Measurements from ENCODE around the gene RILPL2.
"Not testable (repeated sequence)": the region's sequence is repeated elsewhere in the genome, so short reads cannot be mapped to it uniquely, and the experiment has no call there.

RILPL2 gene

DNA sequence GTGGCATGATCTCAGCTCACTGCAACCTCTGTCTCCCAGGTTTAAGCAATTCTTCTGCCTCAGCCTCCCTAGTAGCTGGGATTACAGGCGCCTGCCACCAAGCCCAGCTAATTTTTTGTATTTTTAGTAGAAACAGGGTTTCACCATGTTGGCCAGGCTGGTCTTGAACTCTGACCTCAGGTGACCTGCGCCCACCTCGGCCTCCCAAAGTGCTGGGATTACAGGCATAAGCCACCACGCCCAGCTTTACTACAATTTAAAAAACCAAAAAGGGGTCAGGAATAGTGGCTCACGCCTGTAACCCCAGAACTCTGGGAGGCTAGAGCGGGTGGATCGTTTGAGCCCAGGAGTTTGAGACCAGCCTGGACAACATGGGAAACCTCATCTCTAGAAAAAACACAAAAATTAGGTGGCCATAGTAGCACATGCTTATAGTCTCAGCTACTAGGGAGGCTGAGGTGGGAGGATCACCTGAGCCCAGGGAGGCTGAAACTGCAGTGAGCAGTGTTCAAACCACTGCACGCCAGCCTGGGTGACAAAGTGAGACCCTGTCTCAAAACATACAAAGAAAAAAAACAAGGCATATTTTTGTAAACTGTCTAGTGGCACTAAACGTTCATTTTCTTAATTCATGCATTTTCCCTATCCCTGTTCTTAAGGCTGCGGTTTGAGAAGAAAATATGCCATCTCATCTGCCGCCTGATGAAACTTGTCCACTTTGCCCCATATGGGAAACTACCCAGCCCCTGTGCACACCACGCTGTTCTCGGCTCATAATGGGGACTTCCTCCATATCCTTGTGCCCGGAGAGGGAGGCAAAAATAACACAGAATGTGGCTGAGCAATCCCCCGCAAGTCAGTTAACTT is 4.3 kb downstream of the RILPL2 start:
- not testable (repeated sequence) for DNase-seq (ENCODE audit: low read depth, low spot score); H3K9me3 ChIP-seq (ENCODE audit: control insufficient read depth, insufficient read depth, low read length); H3K4me3 ChIP-seq (ENCODE audit: low read length); H3K36me3 ChIP-seq (ENCODE audit: control insufficient read depth, insufficient read depth, low read length); H3K27me3 ChIP-seq (ENCODE audit: control insufficient read depth, insufficient read depth, low read length); H3K4me1 ChIP-seq (ENCODE audit: control insufficient read depth, insufficient read depth, low read length); H3K27ac ChIP-seq (ENCODE audit: low read length)
- WGBS (ENCODE audit: insufficient coverage, insufficient read length): no CpG with 5 or more reads among the region's 15 CpGs

DNA sequence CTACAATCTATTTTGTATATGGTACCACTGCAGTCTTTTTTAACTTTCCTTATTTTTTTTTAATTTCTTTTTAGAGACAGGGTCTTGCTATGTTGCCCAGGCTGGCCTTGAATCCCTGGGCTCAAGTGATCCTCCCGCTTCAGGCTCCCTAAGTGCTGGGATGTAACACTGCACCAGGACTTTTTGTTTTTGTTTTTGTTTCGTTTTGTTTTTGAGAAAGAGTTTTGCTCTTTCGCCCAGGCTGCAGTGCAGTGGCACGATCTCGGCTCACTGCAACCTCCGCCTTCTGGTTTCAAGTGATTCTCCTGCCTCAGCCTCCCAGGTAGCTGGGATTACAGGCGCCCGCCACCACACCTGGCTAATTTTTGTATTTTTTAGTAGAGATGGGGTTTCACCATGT is 7.4 kb downstream of the RILPL2 start:
- H3K4me1 ChIP-seq (ENCODE audit: control insufficient read depth, insufficient read depth, low read length); H3K4me3 ChIP-seq (ENCODE audit: low read length); H3K9me3 ChIP-seq (ENCODE audit: control insufficient read depth, insufficient read depth, low read length); H3K36me3 ChIP-seq (ENCODE audit: control insufficient read depth, insufficient read depth, low read length); H3K27me3 ChIP-seq (ENCODE audit: control insufficient read depth, insufficient read depth, low read length); H3K27ac ChIP-seq (ENCODE audit: low read length); DNase-seq (ENCODE audit: low read depth, low spot score): not testable (repeated sequence)
- WGBS (ENCODE audit: insufficient coverage, insufficient read length): no CpG with 5 or more reads among the region's 8 CpGs

GRCh38 chr12:123428591-123428990 is 7.9 kb downstream of the RILPL2 start:
- Histone ChIP-seq H3K9me3 (ENCODE audit: control insufficient read depth, insufficient read depth, low read length) (no peaks in the 10 kb centered on the region), H3K4me3 (ENCODE audit: low read length) (no peak overlapping the region; the same call in 1 of the 2 replicates), H3K27ac (ENCODE audit: low read length) (no peak overlapping the region), H3K36me3 (ENCODE audit: control insufficient read depth, insufficient read depth, low read length) (no peaks in the 10 kb centered on the region), H3K27me3 (ENCODE audit: control insufficient read depth, insufficient read depth, low read length) (no peaks in the 10 kb centered on the region), H3K4me1 (ENCODE audit: control insufficient read depth, insufficient read depth, low read length) (no peaks in the 10 kb centered on the region)
- no CpG with 5 or more reads among the region's 6 CpGs for WGBS (ENCODE audit: insufficient coverage, insufficient read length)
- no peak for DNase-seq (ENCODE audit: low read depth, low spot score)

DNA sequence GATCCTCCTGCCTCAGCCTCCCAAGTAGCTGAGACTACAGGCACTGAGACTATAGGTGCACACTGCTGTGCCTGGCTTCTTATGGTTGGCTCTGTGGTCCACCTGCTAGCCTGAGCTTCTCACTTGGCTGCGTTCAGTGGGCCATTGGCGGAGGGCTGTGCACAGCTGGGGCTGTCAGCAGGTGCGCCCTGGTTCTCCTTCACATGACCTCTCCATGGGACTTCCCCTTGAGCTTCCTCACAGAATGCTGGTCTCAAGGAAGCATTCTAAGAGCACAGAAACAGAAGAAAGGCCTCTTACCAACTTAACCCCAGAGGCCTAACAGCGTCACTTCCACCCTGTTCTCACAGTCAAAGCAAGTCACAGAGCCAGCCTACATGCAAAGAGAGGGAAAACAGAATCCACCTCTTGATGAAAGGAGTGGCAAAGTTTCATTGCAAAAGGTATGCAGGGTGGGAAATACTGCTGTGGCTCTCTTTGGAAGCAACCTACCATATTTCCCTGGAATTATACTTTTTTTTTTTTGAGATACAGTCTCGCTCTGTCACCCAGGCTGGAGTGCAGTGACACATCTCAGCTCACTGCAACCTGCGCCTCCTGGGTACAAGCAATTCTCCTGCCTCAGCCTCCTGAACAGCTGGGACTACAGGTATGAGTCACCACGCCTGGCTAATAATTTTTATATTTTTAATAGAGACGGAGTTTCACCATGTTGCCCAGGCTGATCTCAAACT is 9.3 kb downstream of the RILPL2 start:
- Histone ChIP-seq H3K9me3 (ENCODE audit: control insufficient read depth, insufficient read depth, low read length) (no peaks in the 10 kb centered on the region), H3K36me3 (ENCODE audit: control insufficient read depth, insufficient read depth, low read length) (no peaks in the 10 kb centered on the region), H3K4me3 (ENCODE audit: low read length) (no peak overlapping the region), H3K4me1 (ENCODE audit: control insufficient read depth, insufficient read depth, low read length) (no peaks in the 10 kb centered on the region), H3K27ac (ENCODE audit: low read length) (no peak overlapping the region), H3K27me3 (ENCODE audit: control insufficient read depth, insufficient read depth, low read length) (no peaks in the 10 kb centered on the region)
- no CpG with 5 or more reads among the region's 8 CpGs for WGBS (ENCODE audit: insufficient coverage, insufficient read length)
- DNase-seq (ENCODE audit: low read depth, low spot score): no peak

DNA sequence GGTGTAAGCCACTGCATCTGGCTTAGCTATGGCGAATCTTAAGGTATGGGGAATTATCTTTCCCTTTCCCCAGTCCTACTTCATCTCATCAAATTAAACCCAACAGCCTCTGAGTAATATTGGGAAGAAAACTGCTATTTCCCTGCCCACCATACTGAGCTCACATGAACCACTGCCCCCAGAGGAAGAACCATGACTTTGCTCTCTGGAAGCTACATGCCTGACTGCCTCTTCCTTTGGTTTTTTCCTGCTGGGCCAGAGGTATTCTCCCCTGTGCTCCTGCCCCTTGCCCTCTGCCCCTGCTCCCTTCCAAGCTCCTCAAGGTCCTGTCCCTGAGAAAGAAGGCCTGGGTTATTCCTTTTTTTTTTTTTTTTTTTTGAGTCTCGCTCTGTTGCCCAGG is 15.2 kb downstream of the RILPL2 start:
- WGBS (ENCODE audit: insufficient coverage, insufficient read length): no CpG with 5 or more reads among the region's 2 CpGs
- H3K9me3 ChIP-seq (ENCODE audit: control insufficient read depth, insufficient read depth, low read length): no peaks in the 10 kb centered on the region
- no peaks in the 10 kb centered on the region for H3K36me3 ChIP-seq (ENCODE audit: control insufficient read depth, insufficient read depth, low read length)
- H3K4me3 ChIP-seq (ENCODE audit: low read length): no peak overlapping the region
- H3K27ac ChIP-seq (ENCODE audit: low read length): no peak overlapping the region
- DNase-seq (ENCODE audit: low read depth, low spot score): no peak
- H3K4me1 ChIP-seq (ENCODE audit: control insufficient read depth, insufficient read depth, low read length): no peaks in the 10 kb centered on the region
- H3K27me3 ChIP-seq (ENCODE audit: control insufficient read depth, insufficient read depth, low read length): no peaks in the 10 kb centered on the region

DNA sequence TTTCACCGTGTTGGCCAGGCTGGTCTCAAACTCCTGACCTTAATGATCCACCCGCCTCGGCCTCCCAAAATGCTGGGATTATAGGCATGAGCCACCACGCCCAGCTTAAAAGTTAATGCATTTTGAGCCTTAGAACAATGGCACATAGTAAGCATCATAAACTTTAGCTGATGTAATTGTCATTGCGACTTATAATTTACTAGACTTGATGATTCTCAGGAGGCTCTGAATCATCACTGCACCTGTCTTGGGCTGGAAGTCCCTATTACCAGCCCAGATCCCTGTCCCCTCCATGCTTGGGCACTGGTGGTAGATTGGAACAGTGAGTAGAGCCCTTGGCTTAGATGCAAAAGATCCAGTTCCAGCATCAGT is 26.5 kb downstream of the RILPL2 start:
- Histone ChIP-seq H3K36me3 (ENCODE audit: control insufficient read depth, insufficient read depth, low read length) (no peaks in the 10 kb centered on the region), H3K9me3 (ENCODE audit: control insufficient read depth, insufficient read depth, low read length) (no peaks in the 10 kb centered on the region), H3K4me1 (ENCODE audit: control insufficient read depth, insufficient read depth, low read length) (no peaks in the 10 kb centered on the region), H3K4me3 (ENCODE audit: low read length) (no peak overlapping the region), H3K27me3 (ENCODE audit: control insufficient read depth, insufficient read depth, low read length) (no peaks in the 10 kb centered on the region), H3K27ac (ENCODE audit: low read length) (no peak overlapping the region)
- no CpG with 5 or more reads among the region's 5 CpGs for WGBS (ENCODE audit: insufficient coverage, insufficient read length)
- no peak for DNase-seq (ENCODE audit: low read depth, low spot score)

DNA sequence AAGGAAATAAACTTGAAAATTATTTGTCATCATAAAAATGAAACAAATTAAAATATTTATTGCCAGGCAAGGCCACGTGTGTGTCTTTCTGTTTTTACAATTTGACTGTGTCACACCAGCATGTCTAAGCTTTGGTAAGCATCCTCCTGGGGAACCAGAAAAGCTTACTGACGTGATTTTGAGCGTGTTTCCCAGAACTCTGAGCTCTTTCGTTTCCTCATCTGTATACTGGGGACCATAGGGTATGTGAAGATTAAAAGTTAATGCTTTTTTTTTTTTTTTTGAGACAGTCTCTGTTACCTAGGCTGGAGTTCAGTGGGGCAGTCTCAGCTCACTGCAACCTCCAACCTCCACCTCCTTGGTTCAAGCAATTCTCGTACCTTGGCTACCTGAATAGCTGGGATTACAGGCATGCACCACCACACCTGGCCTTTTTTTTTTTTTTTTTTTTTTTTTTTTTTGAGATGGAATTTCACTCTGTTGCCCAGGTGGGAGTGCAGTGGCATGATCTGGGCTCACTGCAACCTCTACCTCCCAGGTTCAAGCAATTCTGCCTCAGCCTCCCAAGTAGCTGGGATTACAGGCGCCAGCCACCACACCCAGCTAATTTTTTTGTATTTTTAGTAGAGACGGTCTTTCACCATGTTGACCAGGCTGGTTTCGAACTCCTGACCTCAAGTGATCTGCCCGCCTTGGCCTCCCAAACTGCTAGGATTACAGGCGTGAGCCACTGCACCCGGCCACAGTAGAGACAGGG is 27.0 kb downstream of the RILPL2 start:
- H3K36me3 ChIP-seq (ENCODE audit: control insufficient read depth, insufficient read depth, low read length); DNase-seq (ENCODE audit: low read depth, low spot score); H3K9me3 ChIP-seq (ENCODE audit: control insufficient read depth, insufficient read depth, low read length); H3K4me1 ChIP-seq (ENCODE audit: control insufficient read depth, insufficient read depth, low read length); H3K4me3 ChIP-seq (ENCODE audit: low read length); H3K27me3 ChIP-seq (ENCODE audit: control insufficient read depth, insufficient read depth, low read length); H3K27ac ChIP-seq (ENCODE audit: low read length): not testable (repeated sequence)
- no CpG with 5 or more reads among the region's 11 CpGs for WGBS (ENCODE audit: insufficient coverage, insufficient read length)

GRCh38 chr12:123408619-123409018 is 27.9 kb downstream of the RILPL2 start:
- H3K27ac ChIP-seq (ENCODE audit: low read length); H3K4me1 ChIP-seq (ENCODE audit: control insufficient read depth, insufficient read depth, low read length); H3K36me3 ChIP-seq (ENCODE audit: control insufficient read depth, insufficient read depth, low read length); DNase-seq (ENCODE audit: low read depth, low spot score); H3K9me3 ChIP-seq (ENCODE audit: control insufficient read depth, insufficient read depth, low read length); H3K4me3 ChIP-seq (ENCODE audit: low read length); H3K27me3 ChIP-seq (ENCODE audit: control insufficient read depth, insufficient read depth, low read length): not testable (repeated sequence)
- WGBS (ENCODE audit: insufficient coverage, insufficient read length): no CpG with 5 or more reads among the region's 7 CpGs

- WGBS (ENCODE audit: insufficient coverage, insufficient read length): no CpG with 5 or more reads among the region's 15 CpGs
- H3K4me3 ChIP-seq (ENCODE audit: low read length); H3K27me3 ChIP-seq (ENCODE audit: control insufficient read depth, insufficient read depth, low read length); H3K9me3 ChIP-seq (ENCODE audit: control insufficient read depth, insufficient read depth, low read length); DNase-seq (ENCODE audit: low read depth, low spot score); H3K4me1 ChIP-seq (ENCODE audit: control insufficient read depth, insufficient read depth, low read length); H3K36me3 ChIP-seq (ENCODE audit: control insufficient read depth, insufficient read depth, low read length); H3K27ac ChIP-seq (ENCODE audit: low read length): not testable (repeated sequence)
Measured at GRCh38 chr12:123407934-123408333, 28.6 kb downstream of the RILPL2 start.

GRCh38 chr12:123407269-123407668 is 29.2 kb downstream of the RILPL2 start:
- not testable (repeated sequence) for H3K36me3 ChIP-seq (ENCODE audit: control insufficient read depth, insufficient read depth, low read length); H3K27ac ChIP-seq (ENCODE audit: low read length); H3K27me3 ChIP-seq (ENCODE audit: control insufficient read depth, insufficient read depth, low read length); H3K4me1 ChIP-seq (ENCODE audit: control insufficient read depth, insufficient read depth, low read length); H3K9me3 ChIP-seq (ENCODE audit: control insufficient read depth, insufficient read depth, low read length); DNase-seq (ENCODE audit: low read depth, low spot score); H3K4me3 ChIP-seq (ENCODE audit: low read length)
- WGBS (ENCODE audit: insufficient coverage, insufficient read length): no CpG with 5 or more reads among the region's 15 CpGs

Measured in iPS DF 6.9 (cell line).